Heart left ventricle (tissue), 16 donors: ENCODE data around the gene NFIX. TPM values are rescaled to one million over a fixed set of nuclear protein-coding genes. Genes with fewer than 3 reads are reported as not detected.

Experiments
- ATAC-seq, 4 donors: fragments of 200-7000 bp; cut with Tn5 transposase; one replicate each; pipeline ENCODE4 v1.9.1; 2020 to 2022; ENCODE audit warnings: moderate library complexity in 4 of 4, mild to moderate bottlenecking in 3 of 4, moderate number of reproducible peaks in 1 of 4
- DNase-seq, 5 donors: peaks; one replicate each; pipeline ENCODE4 v3.0.0-alpha.2; 2020
- H3K27ac ChIP-seq, 12 donors: fragments of 200-600 bp; sonication (generic) in 4 of 12; one replicate each; pipeline versions ENCODE4 v1.5.0 to v1.8.0; 2016 to 2022; ENCODE audit warnings: mild to moderate bottlenecking in 2 of 12
- H3K27me3 ChIP-seq, 9 donors: fragments of 200-600 bp; sonication (generic) in 2 of 9; one replicate each; pipeline versions ENCODE4 v1.5.1 to v1.8.0; 2016 to 2022; ENCODE audit warnings: mild to moderate bottlenecking in 3 of 9
- H3K36me3 ChIP-seq, 9 donors: fragments of 200-600 bp; sonication (generic) in 2 of 9; one replicate each; pipeline versions ENCODE4 v1.5.0 to v1.8.0; 2018 to 2022; ENCODE audit warnings: mild to moderate bottlenecking in 2 of 9
- H3K4me1 ChIP-seq, 12 donors: fragments of 200-600 bp; sonication (generic) in 4 of 12; one replicate each; pipeline versions ENCODE4 v1.5.0 to v1.8.0; 2016 to 2022; ENCODE audit warnings: mild to moderate bottlenecking in 3 of 12
- H3K4me3 ChIP-seq, 12 donors: fragments of 200-600 bp; sonication (generic) in 4 of 12; one replicate each; pipeline versions ENCODE4 v1.5.0 to v1.8.0; 2017 to 2022; ENCODE audit warnings: mild to moderate bottlenecking in 9 of 12, moderate library complexity in 4 of 12
- H3K9me3 ChIP-seq, 12 donors: fragments of 200-600 bp; sonication (generic) in 4 of 12; one replicate each; pipeline versions ENCODE4 v1.5.0 to v1.8.0; 2016 to 2022; ENCODE audit warnings: mild to moderate bottlenecking in 1 of 12
- CTCF ChIP-seq, 12 donors: fragments of 200-600 bp; sonication (generic) in 4 of 12; IDR thresholded peaks; one replicate each; pipeline versions ENCODE4 v1.5.0 to v1.8.0; 2018 to 2022; ENCODE audit warnings: antibody characterized with exemption in 12 of 12, mild to moderate bottlenecking in 5 of 12
- POLR2A ChIP-seq, 2 donors: fragments of 450-650 bp; IDR thresholded peaks; one replicate each; pipeline ENCODE4 v1.6.1; 2017; ENCODE audit warnings: antibody characterized with exemption in 2 of 2, mild to moderate bottlenecking in 2 of 2, moderate library complexity in 2 of 2
- WGBS, 4 donors: extraction: QIAGEN DNeasy Blood & Tissue Kit in 2 of 4; methylation state at CpG; one replicate each; pipeline versions ENCODE4 v1.1.5 to v1.1.7; 2013 to 2018; 5-methylcytosine and 5-hydroxymethylcytosine counted together
- intact Hi-C, 10 donors: fragments of 100-400 bp; cut with DNase I; formaldehyde crosslinking; loops; one replicate each; pipeline versions ENCODE4 v1.11.1 to v1.14.2; 2022
- polyA plus RNA-seq, 2 donors: library from polyadenylated mRNA; stranded (reverse); fragments of 200-250 nt; gene quantifications; one replicate each; pipeline ENCODE4 v1.2.3, GENCODE V29; 2013
- total RNA-seq, 9 donors: library from RNA; depleted of rRNA in 2 of 9; stranded (reverse); fragments of >200 nt in 2 of 9; fragmentation: NEBNext Ultra II Directional in 3 of 9; extraction: Animal tissue kit (Norgen Biotek cat#: 25700) in 3 of 9; gene quantifications; one replicate each; pipeline versions ENCODE4 v1.1.0 to v1.2.4, GENCODE V29; 2016 to 2023
- donor health status: ischemic (EF 13 %, LVEDD 7.1; RV severe dilation, severe dysfunction).
- donor health status: healthy with polysubstance abuse.
- donor health status: DM: no; HTN: yes; CAD: no.
- donor health status: DM: no; HTN: no; CAD: no.
- donor health status: ischemic (EF 25% LVEDD 6.9; RV normal size, moderate dysfunction).
- donor health status: ischemic (EF 25% LVEDD 5.7; RV mildly dilated, moderate dysfunction).
- donor health status: healthy.
- donor health status: DM: yes; HTN: yes; CAD: no.
- donor health status: ischemic (EF 35%, LVEDD 5.7; RV mildly dilated, moderate dysfunction).
- donor health status: nonischemic (EF 11% LVEDD 7.7; RV severe dilation, severe dysfunction).
- donor health status: DM: yes; HTN: yes; CAD: no.
- donor health status: PGD.
- donor health status: ischemic (EF 29% LVEDD 5.4; RV normal size, mild dysfunction).
- donor health status: nonischemic (EF 23%, LVEDD 6.1; RV moderate dilation, normal function).

The NFIX gene
- total and polyA plus RNA-seq, 11 donors = 42.1 to 147 (median 107) TPM

GRCh38 chr19:13095393-13095784 is 100.1 kb downstream of the NFIX start:
- ATAC-seq (no peak), DNase-seq (peak in 2 of 5 donors; percentile 35 to 47)
- intact Hi-C loops = loop anchor here in 3 of 10 donors (2.0 to 10.0 kb wide), 3 partner anchors 61 to 211 kb away; partner anchors contain the start of genes DNASE2 (in 1 of the 3) and KLF1 (in 1 of the 3)
- Histone ChIP-seq H3K27me3 (peaks cover 0 to 12% (median 0%) of the 10 kb centered on the region in 9 donors), H3K9me3 (no peaks in the 10 kb centered on the region), H3K4me1 (peaks cover 0 to 97% (median 83%) of the 10 kb centered on the region in 12 donors), H3K36me3 (peaks cover 0 to 17% (median 10%) of the 10 kb centered on the region in 9 donors), H3K4me3 (peak overlapping the region in 7 of 12 donors; percentile 5 to 73 (median 34)), H3K27ac (peak overlapping the region in 11 of 12 donors; percentile 4 to 96 (median 78))
- TF ChIP-seq POLR2A (IDR thresholded peaks at IDR 0.05) = no peak
- no peak for TF ChIP-seq CTCF (IDR thresholded peaks at IDR 0.05)
- 65 to 80% (median 76%) methylated on average over 19 to 25 of the region's 25 CpGs for WGBS, 4 donors

GRCh38 chr19:13095934-13096927 is 101.0 kb downstream of the NFIX start:
- ATAC-seq (no peak), DNase-seq (peak in 3 of 5 donors; percentile 35 to 77 (median 46))
- H3K9me3 ChIP-seq = no peaks in the 10 kb centered on the region
- peaks cover 0 to 12% (median 9%) of the 10 kb centered on the region in 9 donors for H3K36me3 ChIP-seq
- H3K27me3 ChIP-seq = peaks cover 0 to 12% (median 0%) of the 10 kb centered on the region in 9 donors
- intact Hi-C loops = loop anchor here in 4 of 10 donors (1.0 to 10.0 kb wide), 4 partner anchors 61 to 211 kb away; partner anchors contain the start of genes DNASE2 (in 1 of the 4) and KLF1 (in 1 of the 4)
- TF ChIP-seq CTCF (IDR thresholded peaks at IDR 0.05) (peak in 4 of 12 donors; percentile 22 to 35 (median 26)), POLR2A (IDR thresholded peaks at IDR 0.05) (no peak)
- peaks cover 3 to 97% (median 81%) of the 10 kb centered on the region in 12 donors for H3K4me1 ChIP-seq
- WGBS, 4 donors = 46 to 62% (median 59%) methylated on average over 44 of the region's 44 CpGs
- H3K4me3 ChIP-seq = peak overlapping the region in 7 of 12 donors; percentile 4 to 75 (median 55)
- H3K27ac ChIP-seq = peak overlapping the region; percentile 67 to 98 (median 90)

GRCh38 chr19:13097033-13097462 is 101.8 kb downstream of the NFIX start:
- no peak for ATAC-seq
- Histone ChIP-seq H3K9me3 (no peaks in the 10 kb centered on the region), H3K4me3 (peak overlapping the region in 11 of 12 donors; percentile 32 to 75 (median 51)), H3K27me3 (peaks cover 0 to 12% (median 0%) of the 10 kb centered on the region in 9 donors), H3K36me3 (peaks cover 0 to 12% (median 9%) of the 10 kb centered on the region in 9 donors), H3K27ac (peak overlapping the region; percentile 67 to 98 (median 90)), H3K4me1 (peaks cover 3 to 97% (median 79%) of the 10 kb centered on the region in 12 donors)
- TF ChIP-seq POLR2A (IDR thresholded peaks at IDR 0.05) (no peak), CTCF (IDR thresholded peaks at IDR 0.05) (no peak)
- intact Hi-C loops = loop anchor here in 2 of 10 donors (10.0 kb wide), 2 partner anchors 62 to 212 kb away; partner anchors contain the start of genes DNASE2 (in 1 of the 2) and KLF1 (in 1 of the 2)
- WGBS, 4 donors = 17 to 33% (median 23%) methylated on average over 20 of the region's 20 CpGs
- peak in 1 of 5 donors; percentile 49 for DNase-seq
